ENCODE data around the gene DIP2C. TPM values are rescaled to one million over a fixed set of nuclear protein-coding genes. Genes with fewer than 3 reads are reported as not detected.

DIP2C gene
- total RNA-seq, 1 experiment from 2014 or later, result 5.0 TPM

DNA sequence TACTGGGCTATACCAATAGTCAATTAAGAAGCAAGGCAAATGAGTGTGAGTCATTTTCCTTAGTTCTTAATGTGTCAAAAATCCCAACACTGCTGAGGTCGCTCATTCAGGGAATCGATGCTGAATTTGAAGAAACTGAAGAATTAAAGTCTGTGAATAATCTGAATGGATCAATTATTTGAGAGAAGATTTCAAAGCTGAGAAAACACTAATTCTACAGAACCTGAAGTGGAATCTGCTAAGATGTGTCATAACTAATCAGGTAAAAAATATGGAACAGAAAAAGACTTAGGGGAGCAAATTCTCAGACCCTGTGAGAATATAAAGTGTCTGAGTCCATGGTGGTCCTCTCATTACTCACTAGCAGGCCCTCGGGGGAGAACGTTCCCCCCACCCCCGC is 125.6 kb downstream of the DIP2C start:
- H3K9me3 ChIP-seq (replicated peaks), result no peaks in the 10 kb centered on the region; the same call in 1 of the 2 replicates
- H3K4me1 ChIP-seq, result no peaks in the 10 kb centered on the region
- no peaks in the 10 kb centered on the region for H3K36me3 ChIP-seq
- H3K4me3 ChIP-seq, result no peak overlapping the region
- no peak for DNase-seq
- H3K27ac ChIP-seq, result no peak overlapping the region
- no peaks in the 10 kb centered on the region for H3K27me3 ChIP-seq

DNA sequence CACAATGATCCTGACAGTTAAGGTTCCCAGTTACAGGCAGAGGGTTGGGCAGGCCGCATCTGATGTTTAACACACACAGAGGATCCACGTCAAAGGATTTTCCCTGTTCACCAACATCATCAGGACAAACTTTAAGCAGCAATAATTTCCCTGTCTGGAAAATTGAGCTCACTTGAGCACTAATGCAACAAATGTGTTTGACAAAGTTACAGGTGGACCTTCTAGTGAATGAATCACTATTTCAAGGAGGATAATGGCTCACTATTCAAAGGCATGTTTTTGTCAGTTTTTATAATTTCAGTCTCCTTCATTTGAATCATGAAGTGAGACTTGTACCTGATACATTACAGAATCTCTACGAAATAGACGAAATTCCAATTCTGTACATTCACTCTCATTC is 127.3 kb downstream of the DIP2C start:
- H3K4me3 ChIP-seq, result no peak overlapping the region
- no peaks in the 10 kb centered on the region; the same call in 1 of the 2 replicates for H3K9me3 ChIP-seq (replicated peaks)
- no peak overlapping the region for H3K27ac ChIP-seq
- H3K4me1 ChIP-seq, result no peaks in the 10 kb centered on the region
- no peak for DNase-seq
- no peaks in the 10 kb centered on the region for H3K27me3 ChIP-seq
- no peaks in the 10 kb centered on the region for H3K36me3 ChIP-seq

DNA sequence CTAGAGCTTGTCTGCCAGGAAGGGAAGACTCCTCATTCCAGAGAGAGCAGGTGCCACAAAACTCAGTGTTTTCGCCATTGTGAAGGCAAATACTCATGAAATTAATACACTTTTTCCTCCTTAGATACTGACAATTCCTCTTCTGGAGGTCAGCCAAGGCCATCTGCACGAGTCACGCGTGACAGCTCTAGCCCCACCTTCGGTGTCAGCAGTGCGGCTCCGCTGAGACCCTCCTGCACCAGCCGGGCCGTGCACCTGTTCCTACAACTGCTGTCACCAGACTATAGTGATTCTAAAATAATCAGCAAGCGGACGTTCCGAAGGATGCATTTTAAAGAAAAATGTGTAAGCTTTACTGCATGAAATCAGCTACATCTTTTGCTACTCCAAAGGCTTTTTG is 127.7 kb downstream of the DIP2C start:
- Histone ChIP-seq H3K4me1 (no peaks in the 10 kb centered on the region), H3K27ac (no peak overlapping the region), H3K36me3 (no peaks in the 10 kb centered on the region), H3K4me3 (no peak overlapping the region), H3K9me3 (replicated peaks) (no peaks in the 10 kb centered on the region; the same call in 1 of the 2 replicates), H3K27me3 (no peaks in the 10 kb centered on the region)
- peak in 1 of 2 experiments; percentile 12 for DNase-seq

DNA sequence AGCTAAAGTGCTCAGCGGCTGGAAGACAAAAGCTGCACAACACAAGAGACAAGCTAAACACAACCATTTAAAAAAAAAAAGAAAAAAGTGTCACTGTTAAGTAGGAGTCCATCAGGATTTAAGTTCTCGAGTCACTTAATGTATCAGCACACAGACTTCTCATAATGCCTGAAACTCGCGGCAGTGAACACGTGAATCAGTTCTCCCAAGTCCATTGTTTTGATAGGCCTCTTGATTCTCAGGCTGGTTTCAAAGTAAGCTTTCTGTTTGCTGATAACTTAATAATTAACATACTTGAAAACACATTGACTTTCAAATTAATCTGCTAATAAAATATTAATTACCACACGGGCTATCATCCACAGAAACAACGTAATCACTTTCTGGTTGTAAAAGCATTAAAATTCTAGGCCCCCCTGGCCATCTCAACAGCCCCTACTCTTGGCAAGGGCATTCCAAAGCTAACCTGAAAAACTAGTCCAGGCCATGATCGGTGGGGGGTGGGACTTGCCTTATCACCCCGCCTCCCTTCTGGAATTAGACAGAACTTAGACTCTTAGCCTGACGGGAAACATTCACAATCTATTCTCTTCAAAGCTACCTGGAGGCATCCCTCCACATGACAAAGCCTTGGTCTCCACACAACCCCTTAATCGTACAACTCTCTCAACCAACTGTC is 129.0 kb downstream of the DIP2C start:
- H3K36me3 ChIP-seq, result no peaks in the 10 kb centered on the region
- no peaks in the 10 kb centered on the region for H3K4me1 ChIP-seq
- H3K4me3 ChIP-seq, result no peak overlapping the region
- no peak for DNase-seq
- no peaks in the 10 kb centered on the region; the same call in 1 of the 2 replicates for H3K9me3 ChIP-seq (replicated peaks)
- H3K27ac ChIP-seq, result no peak overlapping the region
- no peaks in the 10 kb centered on the region for H3K27me3 ChIP-seq

DNA sequence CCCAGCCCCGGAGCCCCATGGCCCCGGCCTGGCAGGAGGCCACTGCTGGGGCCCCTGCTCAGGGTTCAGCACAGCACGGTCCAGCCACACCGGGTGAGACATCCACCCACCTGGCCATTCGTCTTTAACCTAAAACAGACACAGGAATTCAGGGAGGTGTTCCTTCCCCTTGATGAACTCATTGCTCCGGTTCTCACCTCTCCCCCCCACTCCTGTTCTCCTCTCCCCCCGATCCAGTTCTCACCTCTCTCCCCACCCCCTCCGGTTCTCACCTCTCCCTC is 129.8 kb downstream of the DIP2C start:
- DNase-seq, result no peak
- no peaks in the 10 kb centered on the region for H3K36me3 ChIP-seq

DNA sequence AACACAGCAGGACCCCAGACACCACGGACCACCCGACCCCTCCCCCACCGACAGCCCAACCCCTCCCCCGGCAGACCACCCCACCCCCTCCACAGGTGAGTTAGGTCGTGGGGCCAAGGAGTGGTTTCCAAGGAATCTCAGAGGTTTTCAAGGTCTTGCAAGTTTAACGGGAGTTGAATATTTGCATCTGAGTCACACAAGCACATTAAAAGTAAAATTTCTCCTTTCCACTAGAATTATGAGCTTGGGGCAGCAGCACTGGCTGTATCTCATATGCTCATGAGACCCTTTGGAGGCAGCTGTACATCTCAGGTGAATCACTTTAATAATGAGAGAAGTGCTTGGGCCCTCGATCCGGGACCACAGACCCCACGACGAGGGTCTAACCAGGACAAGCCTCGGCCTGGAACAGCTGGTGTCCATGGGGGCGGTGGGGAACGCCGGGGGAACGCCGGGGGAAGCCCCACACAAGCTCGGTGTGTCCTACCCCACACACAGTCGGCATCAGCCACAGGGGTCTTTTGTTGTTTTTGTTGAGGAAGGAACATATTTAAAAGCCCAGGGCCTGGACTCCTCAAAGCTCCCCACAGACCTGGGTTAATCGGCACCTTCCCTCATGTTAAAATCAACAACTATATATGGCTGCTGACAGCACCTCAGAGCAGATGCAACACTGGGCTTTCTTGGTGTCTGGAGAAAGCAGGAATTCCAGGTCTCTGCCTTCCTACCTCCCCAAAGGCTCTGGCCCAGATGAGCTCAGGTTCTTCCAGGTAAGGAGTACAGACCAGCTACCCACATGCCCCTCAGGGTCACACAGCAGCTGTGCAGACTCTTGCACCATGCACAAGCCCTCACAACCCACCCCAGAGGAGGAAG is 130.3 kb downstream of the DIP2C start:
- Histone ChIP-seq H3K27ac (no peak overlapping the region), H3K4me1 (no peaks in the 10 kb centered on the region; the same call in 1 of the 2 replicates), H3K4me3 (no peak overlapping the region), H3K9me3 (replicated peaks) (no peaks in the 10 kb centered on the region; the same call in 1 of the 2 replicates), H3K36me3 (no peaks in the 10 kb centered on the region), H3K27me3 (no peaks in the 10 kb centered on the region)
- DNase-seq, result no peak

More for the DNA sequence above, 129.8 kb downstream of the DIP2C start:
- Histone ChIP-seq H3K27me3 (no peaks in the 10 kb centered on the region), H3K9me3 (replicated peaks) (no peaks in the 10 kb centered on the region; the same call in 1 of the 2 replicates), H3K4me3 (no peak overlapping the region), H3K4me1 (no peaks in the 10 kb centered on the region), H3K27ac (no peak overlapping the region)

DNA sequence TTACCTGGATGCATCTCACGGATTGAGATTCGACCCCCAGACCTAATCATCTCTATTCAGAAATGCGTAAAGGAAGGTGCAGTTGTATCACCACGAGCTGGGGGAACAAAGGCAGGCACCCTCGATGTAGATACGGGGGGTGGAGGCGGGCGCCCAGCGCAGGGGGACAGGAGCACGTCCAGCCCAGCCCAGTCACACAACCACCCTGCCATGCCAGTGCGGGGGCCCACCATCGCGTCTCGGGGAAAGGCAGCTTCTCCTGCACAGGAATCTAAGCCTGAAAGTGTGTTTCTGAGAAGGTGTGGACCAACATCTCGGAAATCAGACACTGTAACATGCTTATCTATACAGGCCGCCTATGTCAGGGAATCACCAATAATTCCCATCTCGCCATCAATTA is 131.1 kb downstream of the DIP2C start:
- Histone ChIP-seq H3K27ac (no peak overlapping the region), H3K4me3 (no peak overlapping the region), H3K9me3 (replicated peaks) (no peaks in the 10 kb centered on the region), H3K36me3 (no peaks in the 10 kb centered on the region), H3K27me3 (no peaks in the 10 kb centered on the region), H3K4me1 (peaks cover 1% of the 10 kb centered on the region; the same call in 1 of the 2 replicates)
- no peak for DNase-seq

DNA sequence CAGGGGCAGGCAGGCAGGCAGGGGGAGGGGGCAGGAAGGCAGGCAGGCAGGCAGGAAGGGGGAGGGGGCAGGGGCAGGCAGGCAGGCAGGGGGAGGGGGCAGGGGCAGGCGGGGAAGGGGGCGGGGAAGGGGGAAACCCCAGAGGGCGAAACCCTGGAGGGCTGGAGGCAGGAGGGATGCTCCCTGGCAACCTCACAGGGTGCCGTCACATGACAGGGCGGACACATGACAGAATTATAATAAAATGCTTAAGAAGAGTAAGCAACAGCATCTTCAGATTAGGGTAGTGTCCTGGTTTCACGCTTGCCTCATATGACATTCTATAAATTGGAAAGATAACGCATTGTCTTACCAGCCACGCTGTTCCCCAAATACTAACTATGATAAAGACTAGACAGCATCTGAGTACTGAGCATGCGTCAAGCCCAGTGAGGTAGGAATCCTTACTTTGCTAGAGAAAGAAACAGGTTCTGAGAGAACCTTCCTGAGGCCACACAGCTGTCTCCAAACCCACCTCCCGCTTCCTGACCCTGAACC is 131.6 kb downstream of the DIP2C start:
- no peaks in the 10 kb centered on the region for H3K27me3 ChIP-seq
- no peaks in the 10 kb centered on the region for H3K36me3 ChIP-seq
- peaks cover 6% of the 10 kb centered on the region for H3K4me1 ChIP-seq
- no peak for DNase-seq
- no peak overlapping the region for H3K4me3 ChIP-seq
- no peaks in the 10 kb centered on the region for H3K9me3 ChIP-seq (replicated peaks)
- no peak overlapping the region for H3K27ac ChIP-seq

DNA sequence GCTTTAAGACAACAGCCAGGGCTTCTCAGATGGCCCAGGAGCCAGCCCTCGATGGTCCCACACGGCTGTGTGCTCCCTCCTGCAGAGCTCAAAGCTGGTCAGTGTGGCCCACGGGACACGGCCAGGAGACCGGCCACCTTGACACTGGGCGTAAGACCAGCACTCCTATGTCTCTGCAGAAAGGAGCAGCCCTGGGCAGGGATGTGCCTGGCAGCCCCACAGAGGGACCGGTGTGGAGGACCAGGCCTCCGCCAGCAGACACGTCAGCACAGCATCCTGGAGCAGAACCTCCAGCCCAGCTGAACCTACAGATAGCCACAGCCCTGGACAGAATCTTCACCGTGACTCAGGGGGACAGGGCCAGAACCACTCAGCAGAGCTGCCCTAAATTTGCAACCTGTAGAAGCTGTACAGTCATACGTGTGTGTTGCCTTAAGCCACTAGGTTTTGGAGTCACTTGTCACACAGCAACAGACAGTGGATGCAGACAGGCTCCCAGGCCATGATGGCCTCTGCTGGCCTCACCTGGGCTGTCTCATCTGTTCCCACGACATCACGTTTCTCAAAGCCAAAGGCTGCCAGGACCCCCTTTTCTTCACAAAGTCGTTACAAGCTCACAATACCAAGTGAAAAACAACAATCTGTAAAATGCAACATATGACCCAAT is 132.4 kb downstream of the DIP2C start:
- DNase-seq, result no peak
- Histone ChIP-seq H3K36me3 (no peaks in the 10 kb centered on the region), H3K9me3 (replicated peaks) (no peaks in the 10 kb centered on the region), H3K4me1 (peaks cover 8% of the 10 kb centered on the region), H3K27ac (no peak overlapping the region), H3K27me3 (no peaks in the 10 kb centered on the region), H3K4me3 (no peak overlapping the region)

DNA sequence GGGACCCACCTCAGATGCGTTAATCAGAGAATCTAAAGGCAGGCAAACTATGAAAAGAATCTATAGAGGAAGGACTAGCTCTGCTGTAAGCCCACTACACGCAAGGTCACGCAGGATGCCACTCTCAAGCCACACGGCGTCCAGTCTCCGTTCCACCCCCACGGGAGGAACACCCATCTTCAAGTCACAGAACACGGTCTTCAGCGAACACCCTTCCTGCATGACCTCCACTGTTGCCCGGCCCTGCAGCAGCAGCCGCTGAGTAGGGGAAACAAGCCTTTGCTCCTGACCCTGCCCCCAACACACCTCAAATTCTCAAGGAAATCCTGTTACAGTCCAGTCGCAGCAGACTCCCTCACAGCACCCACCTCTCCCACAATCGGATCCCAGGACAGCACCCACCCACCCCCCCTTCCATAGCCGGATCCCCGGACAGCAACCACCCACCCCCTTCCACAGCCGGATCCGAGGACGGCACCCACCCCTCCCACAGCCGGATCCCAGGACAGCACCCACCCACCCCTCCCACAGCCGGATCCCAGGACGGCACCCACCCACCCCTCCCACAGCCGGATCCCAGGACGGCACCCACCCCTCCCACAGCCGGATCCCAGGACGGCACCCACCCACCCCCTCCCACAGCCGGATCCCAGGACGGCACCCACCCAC is 133.7 kb downstream of the DIP2C start:
- Histone ChIP-seq H3K4me3 (no peak overlapping the region), H3K27ac (no peak overlapping the region), H3K9me3 (replicated peaks) (no peaks in the 10 kb centered on the region), H3K27me3 (no peaks in the 10 kb centered on the region), H3K36me3 (no peaks in the 10 kb centered on the region), H3K4me1 (peaks cover 8% of the 10 kb centered on the region)
- no peak for DNase-seq

DNA sequence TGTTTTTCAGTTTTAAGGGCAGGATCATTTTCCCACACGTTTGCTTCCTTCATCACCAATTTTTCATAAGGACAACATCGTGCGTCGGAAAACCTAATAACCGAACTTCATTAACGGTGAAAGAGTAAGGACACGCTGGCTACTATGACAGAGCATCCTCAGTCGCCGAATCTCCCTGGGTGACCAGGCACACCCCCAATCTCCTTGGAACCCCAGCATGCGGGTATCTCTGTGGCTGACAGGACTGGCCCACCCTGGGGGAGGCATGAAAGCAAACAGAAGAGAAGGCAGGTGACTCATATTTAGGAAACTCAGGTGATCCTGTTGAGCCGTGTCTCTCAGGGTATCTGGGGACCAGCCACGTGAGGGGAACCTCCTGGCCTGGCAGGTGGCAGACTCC is 134.2 kb downstream of the DIP2C start:
- no peaks in the 10 kb centered on the region for H3K27me3 ChIP-seq
- no peak overlapping the region for H3K4me3 ChIP-seq
- H3K4me1 ChIP-seq, result peaks cover 8% of the 10 kb centered on the region
- H3K9me3 ChIP-seq (replicated peaks), result no peaks in the 10 kb centered on the region
- DNase-seq, result no peak
- H3K27ac ChIP-seq, result no peak overlapping the region
- no peaks in the 10 kb centered on the region for H3K36me3 ChIP-seq

DNA sequence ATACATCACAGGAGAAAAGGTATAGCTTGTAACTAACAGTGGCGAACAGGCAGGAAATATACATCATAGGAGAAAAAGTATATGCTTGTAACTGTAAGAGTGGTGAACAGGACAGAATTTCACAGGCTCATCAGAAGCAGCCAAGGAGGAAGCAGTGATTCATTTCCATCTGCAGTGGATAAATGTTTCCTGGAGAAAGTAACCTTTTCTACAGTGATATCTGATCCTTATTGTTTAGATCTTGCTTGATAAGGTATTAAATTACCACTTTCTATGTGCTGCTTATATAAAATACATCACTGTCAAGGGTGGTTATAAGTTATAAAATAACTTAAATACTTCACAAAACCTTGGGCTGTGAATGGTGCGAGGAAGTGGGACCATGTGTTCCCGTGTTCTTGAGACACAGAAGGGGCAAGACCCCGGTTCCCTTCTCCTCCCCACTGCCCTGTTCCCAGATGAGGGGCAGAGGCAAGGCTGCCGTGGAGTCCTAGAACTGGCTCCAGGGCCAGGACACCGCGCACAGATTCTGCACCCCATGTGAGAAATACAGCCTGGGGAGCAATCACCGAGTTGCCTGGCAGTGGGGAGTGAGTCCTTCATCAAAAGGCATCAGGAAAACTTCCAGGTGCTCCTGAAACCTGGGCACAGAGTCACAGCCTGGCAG is 135.2 kb downstream of the DIP2C start:
- Histone ChIP-seq H3K27ac (no peak overlapping the region), H3K27me3 (no peaks in the 10 kb centered on the region), H3K4me3 (no peak overlapping the region), H3K4me1 (peaks cover 8% of the 10 kb centered on the region), H3K36me3 (no peaks in the 10 kb centered on the region), H3K9me3 (replicated peaks) (no peaks in the 10 kb centered on the region)
- DNase-seq, result no peak

DNA sequence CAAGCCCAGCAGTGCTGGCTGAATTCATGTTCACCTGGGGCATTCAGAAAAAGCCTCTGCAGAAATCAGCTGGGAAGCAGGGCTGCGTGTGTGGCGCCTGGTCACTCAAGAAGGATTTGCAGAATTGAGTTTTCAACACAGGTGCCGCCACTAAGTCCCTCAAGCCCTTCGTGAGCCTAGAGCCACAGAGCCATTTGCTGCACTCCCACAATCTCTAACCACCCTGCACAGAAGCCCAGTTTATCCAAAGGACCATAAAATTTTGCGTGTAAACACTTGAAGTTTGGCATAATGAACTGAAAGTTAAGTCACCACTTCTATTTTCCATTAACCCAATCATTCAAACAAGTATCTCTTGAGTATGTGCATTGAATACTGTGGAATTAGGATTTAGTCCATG is 136.2 kb downstream of the DIP2C start:
- peak; percentile 63 to 75 for DNase-seq
- Histone ChIP-seq H3K4me3 (no peak overlapping the region), H3K4me1 (peaks cover 8% of the 10 kb centered on the region), H3K27ac (no peak overlapping the region), H3K9me3 (replicated peaks) (no peaks in the 10 kb centered on the region), H3K27me3 (no peaks in the 10 kb centered on the region), H3K36me3 (no peaks in the 10 kb centered on the region)

DNA sequence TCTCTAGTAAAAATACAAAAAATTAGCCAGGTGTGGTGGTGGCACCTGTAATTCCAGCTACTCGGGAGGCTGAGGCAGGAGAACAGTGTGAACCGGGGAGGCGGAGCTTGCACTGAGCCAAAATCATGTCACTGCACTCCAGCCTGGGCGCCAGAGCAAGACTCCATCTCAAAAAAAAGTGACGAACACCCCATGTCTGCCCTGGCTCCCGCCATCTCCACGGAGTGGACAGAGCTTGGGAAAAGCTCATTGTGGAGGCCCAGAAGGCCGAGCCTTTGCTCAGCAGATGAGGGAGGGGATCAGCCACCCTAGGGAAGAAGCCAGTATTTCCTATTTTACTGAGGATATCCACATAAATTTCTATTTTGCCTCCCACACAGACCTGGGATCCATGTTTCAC is 136.8 kb downstream of the DIP2C start:
- H3K9me3 ChIP-seq (replicated peaks), result no peaks in the 10 kb centered on the region
- H3K27me3 ChIP-seq, result no peaks in the 10 kb centered on the region
- H3K27ac ChIP-seq, result no peak overlapping the region
- no peak overlapping the region for H3K4me3 ChIP-seq
- peaks cover 8% of the 10 kb centered on the region for H3K4me1 ChIP-seq
- no peak for DNase-seq
- H3K36me3 ChIP-seq, result no peaks in the 10 kb centered on the region

All from SJCRH30 (cell line).